Smooth muscle cell (in vitro differentiated cells): Measurements from ENCODE around the gene NCLN. TPM values are rescaled to one million over a fixed set of nuclear protein-coding genes. Genes with fewer than 3 reads are reported as not detected.

Experiments
- DNase-seq: peaks from one replicate; lab custom pipeline; 2025; ENCODE audit not compliant: unreplicated experiment; lab: John Stamatoyannopoulos, UW
- H2AFZ ChIP-seq: fragments of 200-600 bp; sonication (generic); 2 replicates; pipeline ENCODE4 v1.6.0; 2016; ENCODE audit warnings: antibody characterized with exemption, low read depth, mild to moderate bottlenecking
- H3F3A ChIP-seq: fragments of 200-600 bp; sonication (generic); 2 replicates; pipeline ENCODE4 v1.6.0; 2017; ENCODE audit warnings: antibody characterized with exemption, low read depth
- H3K27ac ChIP-seq: fragments of 200-600 bp; sonication (generic); 2 replicates; pipeline ENCODE4 v1.5.1; 2016; ENCODE audit warnings: low read depth, mild to moderate bottlenecking
- H3K27me3 ChIP-seq: fragments of 200-600 bp; sonication (generic); 2 replicates; pipeline ENCODE4 v1.6.1; 2016; ENCODE audit warnings: low read depth, mild to moderate bottlenecking
- H3K36me3 ChIP-seq: fragments of 200-600 bp; sonication (generic); 2 replicates; pipeline ENCODE4 v1.5.1; 2016; ENCODE audit warnings: low read depth
- H3K4me1 ChIP-seq: fragments of 200-600 bp; sonication (generic); 2 replicates; pipeline ENCODE4 v1.5.1; 2016; ENCODE audit warnings: low read depth
- H3K4me2 ChIP-seq: fragments of 200-600 bp; sonication (generic); 2 replicates; pipeline ENCODE4 v1.6.0; 2016; ENCODE audit warnings: mild to moderate bottlenecking
- H3K4me3 ChIP-seq: fragments of 200-600 bp; sonication (generic); 2 replicates; pipeline ENCODE4 v1.5.1; 2016; ENCODE audit warnings: mild to moderate bottlenecking
- H3K79me2 ChIP-seq: fragments of 200-600 bp; sonication (generic); 2 replicates; pipeline ENCODE4 v1.6.0; 2016; ENCODE audit warnings: low read depth, mild to moderate bottlenecking
- H3K9ac ChIP-seq: fragments of 200-600 bp; sonication (generic); 2 replicates; pipeline ENCODE4 v1.6.0; 2016; ENCODE audit warnings: low read depth
- H3K9me3 ChIP-seq: fragments of 200-600 bp; sonication (generic); replicated peaks from 2 replicates; pipeline ENCODE4 v1.5.1; 2016; ENCODE audit warnings: low read depth
- H4K20me1 ChIP-seq: fragments of 200-600 bp; sonication (generic); 2 replicates; pipeline ENCODE4 v1.6.0; 2016; ENCODE audit warnings: low read depth
- WGBS: methylation state at CpG from one replicate; pipeline ENCODE4 v1.1.7; 2016; ENCODE audit warnings: low lambda C conversion rate; 5-methylcytosine and 5-hydroxymethylcytosine counted together
- polyA plus RNA-seq: library from polyadenylated mRNA; unstranded; fragments of >200 nt; fragmentation: Nextera tagmentation; extraction: Ambion mirVana; gene quantifications from 2 replicates; pipeline ENCODE4 v1.2.1, GENCODE V29; 2016
- total RNA-seq: library from RNA; depleted of rRNA; stranded (reverse); fragments of >200 nt; gene quantifications from 2 replicates; pipeline ENCODE4 v1.2.3, GENCODE V29; 2014
- TF ChIP-seq, protein P1 (sequence below): fragments of 200-600 bp; sonication (generic); IDR thresholded peaks from 2 replicates; pipeline ENCODE4 v1.5.1; 2017; ENCODE audit warnings: borderline replicate concordance, mild to moderate bottlenecking, antibody characterized with exemption; ENCODE audit not compliant: insufficient read depth, poor library complexity, severe bottlenecking

Gene NCLN
- total and polyA plus RNA-seq, 2 experiments from 2014 or later: 44.5 to 97.4 TPM

GRCh38 chr19:3251229-3251628, 65.5 kb downstream of the NCLN start:
- Histone ChIP-seq H3K9me3 (no peaks in the 10 kb centered on the region), H3F3A (no peaks in the 10 kb centered on the region), H3K27me3 (no peaks in the 10 kb centered on the region), H4K20me1 (no peaks in the 10 kb centered on the region), H3K36me3 (no peaks in the 10 kb centered on the region), H3K4me2 (no peak overlapping the region), H3K4me3 (no peak overlapping the region), H3K79me2 (no peaks in the 10 kb centered on the region), H3K9ac (no peak overlapping the region), H3K27ac (no peak overlapping the region), H2AFZ (no peak overlapping the region), H3K4me1 (no peaks in the 10 kb centered on the region)
- TF ChIP-seq, protein P1, sequence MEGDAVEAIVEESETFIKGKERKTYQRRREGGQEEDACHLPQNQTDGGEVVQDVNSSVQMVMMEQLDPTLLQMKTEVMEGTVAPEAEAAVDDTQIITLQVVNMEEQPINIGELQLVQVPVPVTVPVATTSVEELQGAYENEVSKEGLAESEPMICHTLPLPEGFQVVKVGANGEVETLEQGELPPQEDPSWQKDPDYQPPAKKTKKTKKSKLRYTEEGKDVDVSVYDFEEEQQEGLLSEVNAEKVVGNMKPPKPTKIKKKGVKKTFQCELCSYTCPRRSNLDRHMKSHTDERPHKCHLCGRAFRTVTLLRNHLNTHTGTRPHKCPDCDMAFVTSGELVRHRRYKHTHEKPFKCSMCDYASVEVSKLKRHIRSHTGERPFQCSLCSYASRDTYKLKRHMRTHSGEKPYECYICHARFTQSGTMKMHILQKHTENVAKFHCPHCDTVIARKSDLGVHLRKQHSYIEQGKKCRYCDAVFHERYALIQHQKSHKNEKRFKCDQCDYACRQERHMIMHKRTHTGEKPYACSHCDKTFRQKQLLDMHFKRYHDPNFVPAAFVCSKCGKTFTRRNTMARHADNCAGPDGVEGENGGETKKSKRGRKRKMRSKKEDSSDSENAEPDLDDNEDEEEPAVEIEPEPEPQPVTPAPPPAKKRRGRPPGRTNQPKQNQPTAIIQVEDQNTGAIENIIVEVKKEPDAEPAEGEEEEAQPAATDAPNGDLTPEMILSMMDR: no peak
- WGBS: 85% methylated on average over 8 of the region's 8 CpGs
- DNase-seq: no peak

GRCh38 chr19:3252650-3253049, 66.9 kb downstream of the NCLN start:
- H3K4me3 ChIP-seq: no peak overlapping the region
- no peak overlapping the region for H3K4me2 ChIP-seq
- H3K4me1 ChIP-seq: no peaks in the 10 kb centered on the region
- H3K9ac ChIP-seq: no peak overlapping the region
- H3K79me2 ChIP-seq: no peaks in the 10 kb centered on the region
- H3K27me3 ChIP-seq: no peaks in the 10 kb centered on the region
- WGBS: 96% methylated on average over 2 of the region's 2 CpGs
- no peaks in the 10 kb centered on the region for H3F3A ChIP-seq
- H2AFZ ChIP-seq: no peak overlapping the region
- H4K20me1 ChIP-seq: no peaks in the 10 kb centered on the region
- TF ChIP-seq, protein P1: no peak
- H3K9me3 ChIP-seq: no peaks in the 10 kb centered on the region
- no peaks in the 10 kb centered on the region for H3K36me3 ChIP-seq
- no peak overlapping the region for H3K27ac ChIP-seq
- no peak for DNase-seq

- no peaks in the 10 kb centered on the region for H4K20me1 ChIP-seq
- no peaks in the 10 kb centered on the region for H3K36me3 ChIP-seq
- 40% methylated on average over 3 of the region's 3 CpGs for WGBS
- H3K4me3 ChIP-seq: no peak overlapping the region
- H3K9me3 ChIP-seq: no peaks in the 10 kb centered on the region
- no peak for DNase-seq
- H3K4me1 ChIP-seq: no peaks in the 10 kb centered on the region
- H3K79me2 ChIP-seq: no peaks in the 10 kb centered on the region
- TF ChIP-seq, protein P1: no peak
- H3K27me3 ChIP-seq: no peaks in the 10 kb centered on the region
- no peak overlapping the region for H3K27ac ChIP-seq
- H3K4me2 ChIP-seq: no peak overlapping the region
- H2AFZ ChIP-seq: no peak overlapping the region
- no peak overlapping the region for H3K9ac ChIP-seq
- no peaks in the 10 kb centered on the region for H3F3A ChIP-seq
These were observed 67.5 kb downstream of the NCLN start for GRCh38 chr19:3253270-3253669.

- H3K27ac ChIP-seq: no peak overlapping the region
- no peaks in the 10 kb centered on the region for H3K9me3 ChIP-seq
- no peak overlapping the region for H2AFZ ChIP-seq
- no peaks in the 10 kb centered on the region for H3F3A ChIP-seq
- H3K4me2 ChIP-seq: no peak overlapping the region
- TF ChIP-seq, protein P1: no peak
- H3K36me3 ChIP-seq: no peaks in the 10 kb centered on the region
- no peak for DNase-seq
- H3K4me3 ChIP-seq: no peak overlapping the region
- H3K4me1 ChIP-seq: no peaks in the 10 kb centered on the region
- H3K9ac ChIP-seq: no peak overlapping the region
- no peaks in the 10 kb centered on the region for H4K20me1 ChIP-seq
- H3K27me3 ChIP-seq: no peaks in the 10 kb centered on the region
- H3K79me2 ChIP-seq: no peaks in the 10 kb centered on the region
These were observed 68.8 kb downstream of the NCLN start for GRCh38 chr19:3254520-3254919.
